Gastrocnemius medialis (tissue), 4 donors: Measurements from ENCODE around the gene PPARA.

Experiments
- POLR2A ChIP-seq, 2 donors: fragments of 450-650 bp; IDR thresholded peaks; one replicate each; pipeline ENCODE4 v1.6.1; 2017; ENCODE audit warnings: antibody characterized with exemption in 2 of 2, mild to moderate bottlenecking in 2 of 2, moderate library complexity in 2 of 2
- TF ChIP-seq, protein P1 (sequence below), 5 experiments: fragments of 450-650 bp in 3 of 5; fragments of 200-600 bp in 2 of 5; sonication (generic) in 2 of 5; IDR thresholded peaks in 4 of 5; conservative IDR thresholded peaks in 1 of 5; 1 replicate in 4 of 5; 2 replicates in 1 of 5; pipeline ENCODE4 v1.5.1; 2016 to 2019; ENCODE audit warnings: antibody characterized with exemption in 5 of 5, mild to moderate bottlenecking in 3 of 5, moderate library complexity in 3 of 5

DNA sequence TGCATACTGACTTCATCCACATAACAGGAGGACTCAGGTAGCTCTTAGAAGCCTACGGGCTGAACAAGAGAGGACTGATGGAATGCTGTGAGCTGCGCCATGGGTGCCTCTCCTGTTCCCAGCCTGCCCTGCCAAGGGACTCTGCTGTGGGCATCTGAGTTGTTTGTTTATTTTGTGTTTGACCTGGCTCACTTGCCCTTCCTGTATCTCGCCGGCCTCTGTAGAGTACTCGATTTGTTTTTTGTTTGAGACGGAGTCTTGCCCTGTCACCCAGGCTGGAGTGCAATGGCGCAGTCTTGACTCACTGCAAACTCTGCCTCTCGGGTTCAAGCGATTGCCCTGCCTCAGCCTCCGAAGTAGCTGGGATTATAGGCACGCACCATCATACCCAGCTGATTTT is 119.2 kb downstream of the PPARA start:
- TF ChIP-seq, protein P1, sequence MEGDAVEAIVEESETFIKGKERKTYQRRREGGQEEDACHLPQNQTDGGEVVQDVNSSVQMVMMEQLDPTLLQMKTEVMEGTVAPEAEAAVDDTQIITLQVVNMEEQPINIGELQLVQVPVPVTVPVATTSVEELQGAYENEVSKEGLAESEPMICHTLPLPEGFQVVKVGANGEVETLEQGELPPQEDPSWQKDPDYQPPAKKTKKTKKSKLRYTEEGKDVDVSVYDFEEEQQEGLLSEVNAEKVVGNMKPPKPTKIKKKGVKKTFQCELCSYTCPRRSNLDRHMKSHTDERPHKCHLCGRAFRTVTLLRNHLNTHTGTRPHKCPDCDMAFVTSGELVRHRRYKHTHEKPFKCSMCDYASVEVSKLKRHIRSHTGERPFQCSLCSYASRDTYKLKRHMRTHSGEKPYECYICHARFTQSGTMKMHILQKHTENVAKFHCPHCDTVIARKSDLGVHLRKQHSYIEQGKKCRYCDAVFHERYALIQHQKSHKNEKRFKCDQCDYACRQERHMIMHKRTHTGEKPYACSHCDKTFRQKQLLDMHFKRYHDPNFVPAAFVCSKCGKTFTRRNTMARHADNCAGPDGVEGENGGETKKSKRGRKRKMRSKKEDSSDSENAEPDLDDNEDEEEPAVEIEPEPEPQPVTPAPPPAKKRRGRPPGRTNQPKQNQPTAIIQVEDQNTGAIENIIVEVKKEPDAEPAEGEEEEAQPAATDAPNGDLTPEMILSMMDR (IDR thresholded peaks at IDR 0.05 in 4 of 5, conservative IDR thresholded peaks at IDR 0.05 in 1 of 5), result no peak
- no peak for TF ChIP-seq POLR2A (IDR thresholded peaks at IDR 0.05)
